Anterior cingulate cortex (tissue), 58 donors: ENCODE results near the gene KRTAP4-11.
"Not testable (repeated sequence)": the region's sequence is repeated elsewhere in the genome, so short reads cannot be mapped to it uniquely, and the experiment has no call there.

Experiments used
- DNase-seq, 58 donors: peaks; one replicate each; lab custom pipeline; 2025; lab: John Stamatoyannopoulos, UW

Gene KRTAP4-11

GRCh38 chr17:41117846-41118386 lies at the start of gene KRTAP4-11:
KRTAP4-11 (minus strand) TSS chr17:41118373; CDS start chr17:41118315, 58 bp downstream.
- not testable (repeated sequence) for DNase-seq

- no peak for DNase-seq
Measured at GRCh38 chr17:41167561-41167960, 49.4 kb upstream of the KRTAP4-11 start.

DNA sequence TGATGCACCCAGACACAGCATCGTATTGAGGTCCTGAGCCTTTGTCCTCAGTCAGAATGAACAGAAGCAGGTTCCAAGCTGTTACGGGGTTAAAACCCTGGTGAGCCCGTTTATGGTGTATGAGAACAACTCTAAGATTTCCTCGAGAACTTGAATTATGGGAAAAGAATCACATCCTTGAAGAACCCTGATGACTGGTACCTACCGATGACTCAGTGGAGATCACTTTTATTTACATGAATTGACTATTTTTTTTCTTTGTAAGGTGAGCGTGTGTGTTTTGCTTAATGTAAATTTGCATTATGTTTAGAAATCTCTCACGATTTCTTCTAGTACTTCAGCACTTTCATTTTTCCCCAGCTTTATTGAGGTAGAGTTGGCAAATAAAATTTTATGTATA lies 45.7 kb upstream of the KRTAP4-11 start:
- no peak for DNase-seq

DNA sequence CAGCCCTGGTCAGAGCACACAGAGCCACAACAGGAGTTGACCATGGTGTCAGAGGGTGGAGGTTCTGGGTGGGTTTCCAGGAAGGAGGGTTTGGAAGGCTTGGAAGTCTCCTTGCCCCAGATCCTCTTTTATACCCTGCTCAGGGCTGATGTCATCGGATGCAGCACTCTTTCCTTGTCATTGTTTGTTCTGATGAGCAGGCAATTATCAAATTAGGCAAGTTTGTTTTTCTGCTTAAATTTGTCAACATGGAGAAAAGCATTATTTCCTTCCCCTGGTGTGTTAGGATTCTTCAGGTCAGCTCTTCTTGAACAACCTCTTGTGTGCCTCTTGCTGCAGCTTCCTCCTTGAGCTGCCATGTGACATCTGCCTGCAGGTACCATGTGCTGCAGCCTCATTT lies 42.5 kb upstream of the KRTAP4-11 start, which contains the start of gene KRTAP4-4:
TSS of gene KRTAP4-4 (minus strand) at position 101 of the 400 bp plus-strand sequence. CDS start at position 44, 57 bp downstream.
- no peak for DNase-seq

DNA sequence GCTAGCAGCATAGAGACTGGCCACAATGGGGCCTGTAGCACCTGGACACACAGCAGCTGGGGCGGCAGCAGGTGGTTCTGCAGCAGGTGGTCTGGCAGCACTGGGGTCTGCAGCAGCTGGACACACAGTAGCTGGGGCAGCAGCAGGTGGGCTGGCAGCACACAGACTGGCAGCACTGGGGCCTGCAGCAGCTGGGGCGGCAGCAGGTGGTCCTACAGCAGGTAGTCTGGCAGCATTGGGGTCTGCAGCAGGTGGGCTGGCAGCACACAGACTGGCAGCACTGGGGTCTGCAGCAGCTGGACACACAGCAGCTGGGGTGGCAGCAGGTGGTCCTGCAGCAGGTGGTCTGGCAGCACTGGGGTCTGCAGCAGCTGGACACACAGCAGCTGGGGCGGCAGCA lies 42.0 kb upstream of the KRTAP4-11 start:
- DNase-seq: not testable (repeated sequence)

DNA sequence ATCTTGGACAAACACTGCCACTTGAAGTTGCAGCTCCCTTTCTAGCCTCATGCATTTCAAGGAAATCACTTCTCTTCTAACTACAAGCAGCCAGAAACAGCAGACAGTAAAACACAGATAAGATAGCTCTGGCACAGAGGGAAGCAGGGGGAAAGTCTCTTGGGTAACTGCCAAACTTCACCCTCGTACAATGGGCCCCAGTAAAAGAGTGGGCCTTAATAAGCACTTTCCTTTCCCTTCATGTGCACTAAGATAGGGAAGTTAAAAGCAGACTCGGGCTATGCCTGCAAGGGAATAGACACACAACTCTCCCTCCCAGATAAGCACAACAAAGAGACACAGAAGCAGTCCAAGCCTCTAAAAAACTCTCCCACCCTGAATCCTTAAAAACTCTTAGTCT lies 35.7 kb upstream of the KRTAP4-11 start:
- peak in 4 of 58 donors; percentile 3 to 37 (median 12) for DNase-seq

- DNase-seq: no peak
Measured at GRCh38 chr17:41151525-41151924, 33.4 kb upstream of the KRTAP4-11 start.

- DNase-seq: no peak
Measured at GRCh38 chr17:41150026-41150425, 31.9 kb upstream of the KRTAP4-11 start.

DNA sequence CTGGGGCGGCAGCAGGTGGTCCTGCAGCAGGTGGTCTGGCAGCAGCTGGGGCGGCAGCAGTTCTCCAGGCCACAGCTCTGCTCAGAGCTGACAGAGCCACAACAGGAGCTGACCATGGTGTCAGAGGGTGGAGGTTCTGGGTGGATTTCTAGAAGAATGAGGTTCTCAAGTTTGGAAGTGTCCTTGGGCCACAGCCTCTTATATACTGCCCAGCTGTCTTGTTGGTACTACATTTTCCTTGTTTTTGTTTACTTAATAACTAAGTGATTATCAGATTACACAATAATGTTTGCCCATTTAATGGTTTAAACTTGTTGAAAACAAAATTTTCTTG lies 31.4 kb upstream of the KRTAP4-11 start, which contains the start of gene KRTAP4-5:
TSS of gene KRTAP4-5 (minus strand) at position 174 of the 334 bp plus-strand sequence. CDS start at position 116, 58 bp downstream.
- DNase-seq: no peak

- DNase-seq: not testable (repeated sequence)
Measured at GRCh38 chr17:41148971-41149651, 30.9 kb upstream of the KRTAP4-11 start.

- DNase-seq: no peak
Measured at GRCh38 chr17:41147531-41148204, 29.5 kb upstream of the KRTAP4-11 start.

- DNase-seq: no peak
Measured at GRCh38 chr17:41145261-41145660, 27.1 kb upstream of the KRTAP4-11 start.

DNA sequence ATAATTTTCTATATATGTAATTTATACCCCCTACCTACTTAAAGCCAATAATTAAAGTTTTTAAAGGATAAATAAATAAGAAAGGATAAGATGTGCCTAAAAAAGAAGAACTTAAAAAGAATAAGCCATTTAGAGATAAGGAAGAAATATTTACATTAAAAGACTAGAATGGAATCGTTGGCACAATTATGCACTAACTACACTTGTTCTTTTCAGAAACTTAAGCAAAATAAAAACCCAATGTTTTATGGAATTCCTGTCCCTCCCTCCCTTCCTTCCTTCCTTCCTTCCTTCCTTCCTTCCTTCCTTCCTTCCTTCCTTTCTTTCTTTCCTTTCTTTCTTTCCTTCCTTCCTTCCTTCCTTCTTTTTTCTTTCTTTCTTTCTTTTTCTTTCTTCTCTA lies 26.7 kb upstream of the KRTAP4-11 start:
- no peak for DNase-seq

- DNase-seq: no peak
Measured at GRCh38 chr17:41141361-41141760, 23.2 kb upstream of the KRTAP4-11 start.

- DNase-seq: no peak
Measured at GRCh38 chr17:41140360-41141131, 22.4 kb upstream of the KRTAP4-11 start, which contains the start of gene KRTAP4-6. KRTAP4-6 (minus strand) TSS chr17:41140544; CDS start chr17:41140487, 57 bp downstream.

DNA sequence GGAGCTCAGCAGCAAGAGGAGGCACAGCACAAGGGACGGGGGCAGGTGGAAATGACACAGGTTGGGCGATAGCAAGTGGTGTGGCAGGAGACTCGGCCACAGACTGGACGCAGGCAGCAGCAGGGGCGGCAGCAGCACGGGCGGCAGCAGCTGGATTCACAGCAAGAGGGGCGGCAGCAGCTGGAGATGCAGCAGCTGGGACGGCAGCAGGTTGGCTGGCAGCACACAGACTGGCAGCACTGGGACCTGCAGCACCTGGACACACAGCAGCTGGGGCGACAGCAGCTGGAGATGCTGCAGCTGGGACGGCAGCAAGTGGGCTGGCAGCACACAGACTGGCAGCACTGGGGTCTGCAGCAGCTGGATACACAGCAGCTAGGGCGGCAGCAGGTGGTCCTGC lies 21.7 kb upstream of the KRTAP4-11 start:
- not testable (repeated sequence) for DNase-seq

- no peak for DNase-seq
Measured at GRCh38 chr17:41133880-41134735, 15.9 kb upstream of the KRTAP4-11 start.

DNA sequence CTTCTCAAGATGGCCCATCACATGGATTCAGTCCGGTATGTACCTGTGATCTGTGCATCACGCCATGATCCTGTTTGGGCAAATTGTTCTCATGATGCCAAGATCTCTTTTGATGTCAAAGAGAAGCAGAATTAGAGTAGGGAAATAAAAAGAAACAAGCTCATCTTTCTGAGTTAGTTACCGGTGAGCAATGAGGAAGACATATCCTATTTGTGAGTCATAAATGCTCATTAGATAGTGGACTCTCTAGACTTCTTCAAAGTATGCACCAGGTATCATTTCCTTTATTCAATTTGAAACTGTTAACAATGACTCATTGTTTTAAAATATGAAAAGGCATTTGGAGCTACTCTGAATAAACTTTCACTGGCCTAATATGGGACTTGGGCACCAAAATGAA lies 13.8 kb upstream of the KRTAP4-11 start:
- DNase-seq: no peak

GRCh38 chr17:41127371-41127770 lies 9.2 kb upstream of the KRTAP4-11 start:
- DNase-seq: no peak

DNA sequence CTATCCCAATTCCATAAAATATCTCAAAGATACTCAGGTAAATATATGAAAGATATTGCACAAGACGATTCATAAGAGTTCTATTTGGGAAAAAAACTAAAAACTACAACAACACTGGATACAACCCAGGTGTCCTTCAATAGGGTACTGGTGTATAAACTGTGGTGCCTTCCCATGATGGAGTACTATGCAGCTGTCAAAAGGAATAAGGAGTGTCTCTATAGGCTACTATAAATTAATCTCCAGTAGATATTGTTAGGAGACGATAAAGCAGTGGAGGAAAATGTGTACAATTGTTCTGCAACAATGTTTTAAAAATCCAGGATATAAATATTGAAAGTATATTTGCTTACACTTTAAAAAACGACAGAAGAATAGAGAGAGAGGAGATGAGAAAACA lies 8.2 kb upstream of the KRTAP4-11 start:
- no peak for DNase-seq
